NB4 (cell line): ENCODE data around the gene TASOR2.

Experiments used
- DNase-seq: peaks from one replicate; pipeline ENCODE4 v3.0.0; 2010; ENCODE audit warnings: low read depth
- H3K4me3 ChIP-seq: one replicate; pipeline ENCODE4 v1.5.1; 2011; ENCODE audit warnings: mild to moderate bottlenecking, low read depth, low read length, moderate library complexity
- MYC ChIP-seq: IDR thresholded peaks from 2 replicates; pipeline ENCODE4 v1.6.1; 2011; ENCODE audit warnings: low read depth, low read length
- POLR2A ChIP-seq: IDR thresholded peaks from 2 replicates; pipeline ENCODE4 v1.6.1; 2011; ENCODE audit warnings: mild to moderate bottlenecking; ENCODE audit not compliant: insufficient read length; ENCODE audit errors: extremely low read depth
- TF ChIP-seq, protein P1 (sequence below): IDR thresholded peaks from one replicate; pipeline ENCODE4 v1.5.1; 2012; ENCODE audit warnings: low read depth, low read length
- TF ChIP-seq, protein P2 (sequence below): IDR thresholded peaks from 2 replicates; pipeline ENCODE4 v1.6.1; 2011; ENCODE audit warnings: low read depth, low read length

Gene TASOR2

DNA sequence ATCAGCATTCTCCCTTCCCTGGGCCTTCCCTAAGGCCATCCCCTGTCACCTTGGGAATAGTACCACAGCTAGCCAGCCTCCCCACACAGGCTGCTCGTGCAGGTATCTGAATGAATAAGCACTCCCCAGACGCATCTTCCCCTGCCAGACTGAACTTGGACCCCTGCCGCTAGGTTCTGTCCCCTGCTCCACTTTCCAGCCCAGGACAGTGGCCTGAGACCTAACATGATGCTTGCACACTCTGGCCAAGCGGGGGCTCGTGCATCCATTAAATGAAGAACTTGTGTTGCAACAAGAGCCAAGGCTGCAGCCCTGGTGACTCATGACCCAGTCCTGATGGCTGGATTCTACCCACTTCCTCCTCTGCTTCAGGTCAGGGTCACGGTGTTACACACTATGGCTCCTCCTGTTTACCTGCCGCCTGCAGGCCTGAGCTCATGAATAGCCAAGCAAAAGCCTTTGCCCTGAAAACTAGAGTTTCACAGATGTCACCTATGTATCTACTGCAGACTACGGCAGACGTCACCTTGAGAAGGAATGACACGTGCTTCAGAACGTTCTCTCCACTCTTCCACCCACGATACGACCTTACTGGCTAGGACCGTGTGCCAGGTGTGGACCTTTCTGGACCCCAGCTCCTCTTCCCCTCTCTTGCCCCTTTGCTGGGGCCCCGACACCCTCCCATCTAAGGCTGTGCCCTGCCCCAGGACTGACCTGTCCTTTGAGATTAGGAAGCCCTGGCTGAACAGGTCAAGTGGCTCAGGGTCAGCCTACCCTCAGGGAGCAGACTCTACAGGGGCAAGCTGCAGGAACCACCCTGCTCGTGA, 24.7 kb upstream of the TASOR2 start:
- TF ChIP-seq MYC: peak; percentile 61; the same call in 1 of the 2 replicates
- no peak for TF ChIP-seq POLR2A
- TF ChIP-seq, protein P1, sequence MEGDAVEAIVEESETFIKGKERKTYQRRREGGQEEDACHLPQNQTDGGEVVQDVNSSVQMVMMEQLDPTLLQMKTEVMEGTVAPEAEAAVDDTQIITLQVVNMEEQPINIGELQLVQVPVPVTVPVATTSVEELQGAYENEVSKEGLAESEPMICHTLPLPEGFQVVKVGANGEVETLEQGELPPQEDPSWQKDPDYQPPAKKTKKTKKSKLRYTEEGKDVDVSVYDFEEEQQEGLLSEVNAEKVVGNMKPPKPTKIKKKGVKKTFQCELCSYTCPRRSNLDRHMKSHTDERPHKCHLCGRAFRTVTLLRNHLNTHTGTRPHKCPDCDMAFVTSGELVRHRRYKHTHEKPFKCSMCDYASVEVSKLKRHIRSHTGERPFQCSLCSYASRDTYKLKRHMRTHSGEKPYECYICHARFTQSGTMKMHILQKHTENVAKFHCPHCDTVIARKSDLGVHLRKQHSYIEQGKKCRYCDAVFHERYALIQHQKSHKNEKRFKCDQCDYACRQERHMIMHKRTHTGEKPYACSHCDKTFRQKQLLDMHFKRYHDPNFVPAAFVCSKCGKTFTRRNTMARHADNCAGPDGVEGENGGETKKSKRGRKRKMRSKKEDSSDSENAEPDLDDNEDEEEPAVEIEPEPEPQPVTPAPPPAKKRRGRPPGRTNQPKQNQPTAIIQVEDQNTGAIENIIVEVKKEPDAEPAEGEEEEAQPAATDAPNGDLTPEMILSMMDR: no peak
- TF ChIP-seq, protein P2, sequence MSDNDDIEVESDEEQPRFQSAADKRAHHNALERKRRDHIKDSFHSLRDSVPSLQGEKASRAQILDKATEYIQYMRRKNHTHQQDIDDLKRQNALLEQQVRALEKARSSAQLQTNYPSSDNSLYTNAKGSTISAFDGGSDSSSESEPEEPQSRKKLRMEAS: peak; percentile 19; the same call in 1 of the 2 replicates
- DNase-seq: peak; percentile 89
- H3K4me3 ChIP-seq: no peak overlapping the region

DNA sequence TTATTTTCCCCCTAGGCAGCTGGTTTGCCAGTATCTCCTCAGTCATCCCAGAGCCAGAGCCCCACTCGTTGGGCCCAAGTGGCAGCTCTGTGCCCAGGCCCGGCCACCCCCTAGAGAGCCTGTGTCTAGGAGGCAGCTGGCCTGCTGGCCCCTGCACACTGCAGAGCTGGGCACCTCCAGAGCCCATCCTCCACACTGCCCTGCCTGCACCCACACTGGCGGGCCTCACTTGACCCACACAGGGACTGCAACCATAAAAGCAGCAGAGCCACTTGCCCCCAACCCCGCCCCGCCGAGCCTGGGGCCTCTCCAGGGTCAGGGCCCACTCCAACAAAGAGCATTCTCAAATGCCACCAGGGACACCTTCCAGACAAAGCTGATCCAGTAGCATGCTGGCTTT, 23.6 kb upstream of the TASOR2 start:
- TF ChIP-seq, protein P1: no peak
- TF ChIP-seq, protein P2: no peak
- TF ChIP-seq POLR2A (no peak), MYC (no peak)
- H3K4me3 ChIP-seq: no peak overlapping the region
- no peak for DNase-seq

DNA sequence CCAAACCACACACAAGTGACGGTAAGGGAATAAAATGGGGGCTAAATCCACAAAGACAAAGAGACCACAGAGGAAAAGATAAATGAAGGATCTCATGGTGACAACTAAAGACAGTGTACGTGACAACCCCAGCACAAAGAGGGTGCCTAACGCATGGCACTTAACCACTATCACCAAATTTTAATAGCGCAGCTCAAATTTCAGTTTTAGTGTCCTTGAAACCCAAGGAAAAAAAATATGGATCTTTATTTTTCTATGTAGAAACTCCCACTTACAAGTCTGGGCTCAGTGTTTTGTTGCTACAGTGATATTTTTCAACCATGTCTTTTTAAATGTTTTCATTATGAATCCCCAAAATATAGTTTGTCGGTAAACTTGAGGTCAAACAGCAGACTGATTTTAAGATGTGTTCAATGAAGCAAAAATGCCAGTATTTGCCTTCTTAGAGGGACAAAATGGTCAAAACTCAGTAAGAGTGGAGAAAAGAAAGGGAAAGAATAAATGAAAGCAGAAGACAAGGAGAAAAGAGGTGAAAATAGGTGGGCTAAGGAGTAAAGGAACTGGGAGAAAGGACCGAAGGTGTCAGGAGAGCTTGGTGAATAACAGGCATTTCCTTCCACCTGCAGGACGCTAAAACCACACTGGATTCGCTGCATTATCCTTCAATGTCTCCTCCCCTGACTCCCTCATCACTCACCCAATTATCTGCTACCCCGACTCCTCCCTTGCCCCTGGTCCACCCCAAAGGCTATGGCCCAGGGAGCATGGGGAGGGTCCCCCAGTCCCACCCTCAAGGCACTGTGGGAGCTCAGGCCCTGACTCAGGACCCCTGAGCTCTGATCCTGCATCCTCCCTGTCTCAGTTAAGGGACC, 21.7 kb upstream of the TASOR2 start:
- no peak for DNase-seq
- no peak for TF ChIP-seq MYC
- TF ChIP-seq, protein P2: no peak
- H3K4me3 ChIP-seq: no peak overlapping the region

DNA sequence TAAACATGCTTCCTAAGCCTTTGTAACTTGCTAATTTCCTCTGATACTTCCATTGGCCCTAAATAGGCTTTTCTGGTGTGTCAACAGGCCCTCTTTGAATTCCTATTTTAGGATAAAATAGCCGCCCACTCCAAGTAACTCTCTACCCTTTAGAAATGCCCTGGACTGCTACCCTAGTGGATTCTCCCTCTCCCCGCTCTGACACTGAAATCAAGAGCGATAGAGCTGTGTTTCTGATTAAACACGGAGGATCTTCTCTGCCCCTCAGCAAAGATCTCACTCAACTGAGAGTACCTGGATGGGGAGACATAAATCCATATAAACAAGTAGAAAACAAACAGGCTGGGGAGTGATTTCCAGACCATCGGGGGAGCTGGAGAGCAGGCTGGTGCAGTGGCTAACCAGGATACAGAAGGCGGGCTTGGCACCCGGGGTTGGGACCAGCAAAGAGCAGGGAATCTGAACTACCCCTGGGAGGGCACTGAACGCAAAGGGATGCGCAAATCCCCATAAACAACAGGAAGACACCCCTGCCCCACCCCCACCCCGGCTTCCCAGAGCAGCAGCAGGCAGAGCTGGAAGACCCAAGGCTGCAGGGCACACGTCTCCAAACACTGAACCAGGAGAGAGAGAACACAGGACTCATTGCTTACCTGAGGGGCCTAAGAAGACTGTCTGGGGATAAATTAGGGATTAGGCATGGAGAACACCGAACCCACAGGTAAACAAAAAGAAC, 20.8 kb upstream of the TASOR2 start:
- no peak overlapping the region for H3K4me3 ChIP-seq

DNA sequence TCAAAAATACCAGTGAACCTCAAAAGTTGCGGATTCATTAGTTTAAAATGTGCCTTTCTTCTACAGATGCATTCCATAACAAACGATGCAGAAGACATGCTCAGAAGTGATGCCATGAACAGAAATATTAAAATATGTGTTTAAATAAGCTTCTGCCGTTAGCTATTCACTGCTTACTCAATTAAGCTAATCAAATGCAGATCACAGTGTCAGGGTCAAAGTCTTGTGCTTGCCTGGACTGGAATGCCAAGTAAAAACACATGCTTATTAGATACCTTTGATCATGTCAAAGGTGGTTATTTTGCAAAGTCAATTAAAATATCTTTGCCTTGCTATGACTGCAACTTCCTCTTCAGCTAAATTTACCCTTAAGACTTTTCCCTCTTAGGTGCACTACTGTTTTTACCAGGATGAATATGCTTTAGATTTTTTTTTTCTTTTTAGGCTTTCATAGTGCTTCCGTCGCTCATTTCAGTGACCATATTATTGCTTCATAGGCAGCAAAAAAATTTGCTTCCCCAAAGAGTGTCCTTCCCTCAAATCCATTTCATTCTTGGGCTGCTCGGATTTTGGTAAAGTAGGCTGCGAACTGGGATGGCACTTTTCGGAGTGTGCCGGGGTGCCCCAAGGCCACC, 19.1 kb upstream of the TASOR2 start:
- peak overlapping the region; percentile 68 for H3K4me3 ChIP-seq
- DNase-seq: peak; percentile 61
- 0 out of 2 replicates have a peak, but pooled peaks have one; percentile 7 for TF ChIP-seq MYC
- TF ChIP-seq, protein P2: no peak

More for the DNA sequence above, 20.8 kb upstream of the TASOR2 start:
- TF ChIP-seq MYC (no peak), POLR2A (no peak)
- no peak for DNase-seq

DNA sequence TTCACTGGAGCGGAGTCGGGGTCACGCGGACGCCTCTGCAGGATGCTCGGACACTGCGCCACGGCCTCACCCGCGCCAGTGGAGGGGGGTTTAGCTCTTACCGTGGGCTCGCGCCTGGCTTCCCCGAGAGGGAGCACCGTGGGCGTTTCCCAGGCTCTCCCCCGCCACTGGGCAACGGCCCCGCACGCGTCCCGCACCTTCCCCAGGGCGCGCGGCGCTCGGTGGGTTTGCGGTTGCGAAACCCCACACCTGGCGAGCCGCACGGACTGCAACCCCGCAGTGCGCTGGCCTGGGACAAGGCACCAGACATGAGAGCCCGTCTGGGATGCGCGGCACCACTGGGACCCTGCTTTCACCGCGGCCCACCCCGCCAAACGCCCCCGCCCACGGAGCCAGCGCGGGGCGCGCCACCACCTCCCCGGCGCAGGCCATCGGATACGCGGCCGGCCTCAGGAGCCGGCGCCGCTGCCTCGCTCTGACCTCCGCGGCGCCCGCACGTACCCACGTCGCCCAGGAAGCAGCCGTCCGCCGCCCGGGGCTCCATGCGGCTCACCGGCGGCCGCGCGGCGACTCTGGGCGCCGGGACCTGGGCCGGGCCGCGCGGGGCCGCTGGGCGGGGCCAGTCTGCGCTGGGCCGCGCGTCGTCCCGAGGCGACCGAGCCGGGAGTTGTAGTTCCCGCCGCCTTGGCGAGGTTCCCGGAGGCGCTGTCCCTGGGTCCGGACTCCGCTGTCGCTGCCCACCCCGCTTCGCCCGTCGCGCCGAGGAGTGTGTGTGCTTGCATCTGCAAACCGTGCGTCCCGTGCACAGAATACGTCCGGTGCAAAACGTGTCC, 18.4 kb upstream of the TASOR2 start, which contains the start of gene ASB13:
TSS of gene ASB13 (minus strand) at position 588 of the 833 bp plus-strand sequence. CDS start at position 544, 44 bp downstream.
- TF ChIP-seq MYC (peak; percentile 14; the same call in 1 of the 2 replicates), POLR2A (peak; percentile 60)
- TF ChIP-seq, protein P2: no peak
- DNase-seq: peak; percentile 73
- peak within 1 kb of the TSS; percentile 68 for H3K4me3 ChIP-seq
